Transverse colon (tissue), 4 donors: ENCODE results near the gene POLR2E. TPM values are rescaled to one million over a fixed set of nuclear protein-coding genes. Genes with fewer than 3 reads are reported as not detected.

Experiments used
- DNase-seq: peaks from one replicate; pipeline ENCODE4 v3.0.0-alpha.2; 2019
- H3K27ac ChIP-seq, 4 donors: fragments of 200-600 bp; sonication (generic); 2 replicates each; pipeline ENCODE4 v1.5.1; 2016 to 2018; ENCODE audit warnings: inconsistent platforms in 4 of 4
- H3K27me3 ChIP-seq: fragments of 200-600 bp; sonication (generic); 2 replicates; pipeline ENCODE4 v1.5.1; 2017; ENCODE audit warnings: inconsistent platforms
- H3K36me3 ChIP-seq, 4 donors: fragments of 200-600 bp; sonication (generic); 2 replicates each; pipeline ENCODE4 v1.5.1; 2017 to 2019; ENCODE audit warnings: inconsistent platforms in 4 of 4
- H3K4me1 ChIP-seq, 4 donors: fragments of 200-600 bp; sonication (generic); 2 replicates each; pipeline ENCODE4 v1.5.1; 2017 to 2020; ENCODE audit warnings: inconsistent platforms in 4 of 4
- H3K4me3 ChIP-seq, 4 donors: fragments of 200-600 bp; sonication (generic); 1 replicate in 1 of 4; 2 replicates in 3 of 4; pipeline versions ENCODE4 v1.5.1 to v1.6.1; 2017 to 2019; ENCODE audit warnings: inconsistent platforms in 4 of 4
- H3K9me3 ChIP-seq, 2 donors: fragments of 200-600 bp; sonication (generic); 2 replicates each; pipeline ENCODE4 v1.5.1; 2017 to 2019; ENCODE audit warnings: inconsistent platforms in 2 of 2
- CTCF ChIP-seq, 5 experiments: fragments of 200-600 bp in 3 of 5; fragments of 450-650 bp in 2 of 5; sonication (generic) in 3 of 5; IDR thresholded peaks; 1 replicate in 2 of 5; 2 replicates in 3 of 5; pipeline ENCODE4 v1.5.1; 2016 to 2017; ENCODE audit warnings: antibody characterized with exemption in 5 of 5, inconsistent platforms in 3 of 5, mild to moderate bottlenecking in 2 of 5, moderate library complexity in 1 of 5
- EP300 ChIP-seq: sonication (generic); formaldehyde crosslinking; IDR thresholded peaks from one replicate; pipeline ENCODE4 v1.6.1; 2017; ENCODE audit warnings: antibody characterized with exemption, low read depth
- POLR2A ChIP-seq: fragments of 450-650 bp; IDR thresholded peaks from one replicate; pipeline ENCODE4 v1.6.1; 2016; ENCODE audit warnings: antibody characterized with exemption, mild to moderate bottlenecking, moderate library complexity
- POLR2AphosphoS5 ChIP-seq, 3 donors: sonication (generic); formaldehyde crosslinking; IDR thresholded peaks; one replicate each; pipeline ENCODE4 v1.6.1; 2016; ENCODE audit warnings: antibody characterized with exemption in 3 of 3
- WGBS, 2 donors: methylation state at CpG; one replicate each; pipeline ENCODE4 v1.1.5; 2018; ENCODE audit warnings: low coverage in 1 of 2; 5-methylcytosine and 5-hydroxymethylcytosine counted together
- in situ Hi-C, 4 donors: fragments of 200-750 bp; cut with MboI; loops; one replicate each; pipeline versions ENCODE4 v1.15.0 to v1.15.1; 2017; ENCODE audit warnings: low sequenced_read_pairs in 3 of 4, low pct_ligation_motif_present in 1 of 4, low pct_unique_long_range_greater_than_20kb in 1 of 4
- intact Hi-C: fragments of 100-400 bp; cut with DNase I; formaldehyde crosslinking; loops from one replicate; pipeline ENCODE4 v1.15.1; 2023; ENCODE audit warnings: low total_unique reads
- total RNA-seq, 4 donors: library from RNA; depleted of rRNA; stranded (reverse); fragments of >200 nt; gene quantifications; one replicate each; pipeline ENCODE4 v1.1.0, GENCODE V29; 2016

Gene POLR2E
- total RNA-seq, 4 donors from 2014 or later: 74.8 to 167 (median 103) TPM

- in situ Hi-C loops (no loop called here), intact Hi-C loops (no loop called here)
- Histone ChIP-seq H3K4me1 (peaks cover 30 to 81% (median 59%) of the 10 kb centered on the region in 4 donors), H3K4me3 (peak overlapping the region; percentile 62 to 81 (median 72)), H3K27ac (peak overlapping the region; percentile 93 to 98 (median 95)), H3K9me3 (no peaks in the 10 kb centered on the region), H3K36me3 (no peaks in the 10 kb centered on the region), H3K27me3 (no peaks in the 10 kb centered on the region)
- WGBS, 2 donors: 60% methylated on average over 36 of the region's 48 CpGs; no CpG with 5 or more reads in 1 of the 2 donors
- peak; percentile 47 for DNase-seq
- TF ChIP-seq EP300: no peak
- no peak for TF ChIP-seq POLR2A
- TF ChIP-seq CTCF (IDR thresholded peaks at IDR 0.05): no peak
- no peak for TF ChIP-seq POLR2AphosphoS5 (IDR thresholded peaks at IDR 0.05)
Measured at GRCh38 chr19:1132552-1133383, 37.6 kb upstream of the POLR2E start.

- peak; percentile 95 for TF ChIP-seq EP300
- TF ChIP-seq POLR2A: peak; percentile 64
- peak; percentile 77 to 89 (median 82) for TF ChIP-seq POLR2AphosphoS5 (IDR thresholded peaks at IDR 0.05)
- peak in 4 of 5 experiments; percentile 9 to 19 (median 14) for TF ChIP-seq CTCF (IDR thresholded peaks at IDR 0.05)
- peak; percentile 93 for DNase-seq
- Histone ChIP-seq H3K36me3 (peaks cover 0 to 3% (median 0%) of the 10 kb centered on the region in 4 donors), H3K9me3 (no peaks in the 10 kb centered on the region), H3K4me1 (peaks cover 30 to 80% (median 58%) of the 10 kb centered on the region in 4 donors), H3K27ac (peak overlapping the region; percentile 93 to 98 (median 95)), H3K27me3 (no peaks in the 10 kb centered on the region), H3K4me3 (peak overlapping the region; percentile 62 to 81 (median 72))
- in situ Hi-C loops: no loop called here
- intact Hi-C loops: no loop called here
- WGBS, 2 donors: 0% methylated on average over 48 of the region's 64 CpGs; no CpG with 5 or more reads in 1 of the 2 donors
Measured at GRCh38 chr19:1131718-1132551, 36.8 kb upstream of the POLR2E start.

GRCh38 chr19:1130771-1131717 is 35.9 kb upstream of the POLR2E start:
- H3K4me1 ChIP-seq: peaks cover 21 to 71% (median 50%) of the 10 kb centered on the region in 4 donors
- intact Hi-C loops: no loop called here
- peak overlapping the region; percentile 93 to 98 (median 95) for H3K27ac ChIP-seq
- no peaks in the 10 kb centered on the region for H3K27me3 ChIP-seq
- TF ChIP-seq EP300 (no peak), CTCF (IDR thresholded peaks at IDR 0.05) (no peak), POLR2AphosphoS5 (IDR thresholded peaks at IDR 0.05) (no peak), POLR2A (no peak)
- peaks cover 0 to 12% (median 2%) of the 10 kb centered on the region in 4 donors for H3K36me3 ChIP-seq
- in situ Hi-C loops: no loop called here
- no peaks in the 10 kb centered on the region for H3K9me3 ChIP-seq
- peak overlapping the region; percentile 62 to 81 (median 72) for H3K4me3 ChIP-seq
- 61% methylated on average over 18 of the region's 22 CpGs; no CpG with 5 or more reads in 1 of the 2 donors for WGBS, 2 donors
- DNase-seq: peak; percentile 70
